Measurements from ENCODE around the gene AGPAT2.

AGPAT2 gene

GRCh38 chr9:136650021-136650420 is 37.2 kb downstream of the AGPAT2 start:
- H3K4me3 ChIP-seq, result no peak overlapping the region
- peaks cover 83 to 100% (median 100%) of the 10 kb centered on the region in 10 experiments for H3K4me1 ChIP-seq
- peak overlapping the region in 7 of 11 experiments; percentile 1 to 64 (median 52); a peak in 9 of 22 replicates for H3K9ac ChIP-seq
- no peaks in the 10 kb centered on the region for H3K36me3 ChIP-seq
- no peak for TF ChIP-seq Cebpa-rat (IDR thresholded peaks at IDR 0.05)
- H3K9me3 ChIP-seq (replicated peaks in 1 of 11), result no peaks in the 10 kb centered on the region
- no peaks in the 10 kb centered on the region for H4K20me1 ChIP-seq
- peak overlapping the region in 8 of 11 experiments; percentile 51 to 73 (median 62); a peak in 16 of 22 replicates for H3K27ac ChIP-seq
- peaks cover 0 to 3% (median 0%) of the 10 kb centered on the region in 11 experiments; a peak in 1 of 22 replicates for H3K27me3 ChIP-seq
- peak overlapping the region; percentile 79 to 100 (median 98) for H3K4me2 ChIP-seq

GRCh38 chr9:136648751-136649150 is 38.5 kb downstream of the AGPAT2 start:
- peaks cover 85 to 100% (median 100%) of the 10 kb centered on the region in 10 experiments for H3K4me1 ChIP-seq
- H3K4me3 ChIP-seq, result peak overlapping the region in 4 of 10 experiments; percentile 6 to 38 (median 10); a peak in 4 of 20 replicates
- peak overlapping the region in 8 of 11 experiments; percentile 28 to 68 (median 46); a peak in 14 of 22 replicates for H3K27ac ChIP-seq
- peaks cover 0 to 6% (median 5%) of the 10 kb centered on the region in 11 experiments; a peak in 13 of 22 replicates for H3K27me3 ChIP-seq
- peak overlapping the region in 8 of 11 experiments; percentile 17 to 46 (median 32); a peak in 10 of 22 replicates for H3K9ac ChIP-seq
- no peaks in the 10 kb centered on the region for H3K36me3 ChIP-seq
- no peaks in the 10 kb centered on the region for H3K9me3 ChIP-seq (replicated peaks in 1 of 11)
- H3K4me2 ChIP-seq, result peak overlapping the region; percentile 79 to 100 (median 98)
- no peaks in the 10 kb centered on the region for H4K20me1 ChIP-seq
- no peak for TF ChIP-seq Cebpa-rat (IDR thresholded peaks at IDR 0.05)

- no peaks in the 10 kb centered on the region for H3K36me3 ChIP-seq
- H3K9ac ChIP-seq, result peak overlapping the region; percentile 74 to 83 (median 79)
Measured at GRCh38 chr9:136646827-136647711, 40.2 kb downstream of the AGPAT2 start.

GRCh38 chr9:136645903-136646754 is 41.1 kb downstream of the AGPAT2 start:
- H3K9me3 ChIP-seq (replicated peaks in 1 of 11), result 0 out of 22 replicates have a peak, but pooled peaks cover 0 to 5% (median 0%) of the 10 kb centered on the region in 11 experiments
- peaks cover 0 to 13% (median 12%) of the 10 kb centered on the region in 11 experiments; a peak in 12 of 22 replicates for H3K27me3 ChIP-seq
- peak overlapping the region; percentile 33 to 68 (median 54) for H3K4me3 ChIP-seq
- peak overlapping the region; percentile 74 to 83 (median 79) for H3K9ac ChIP-seq
- no peak for TF ChIP-seq Cebpa-rat (IDR thresholded peaks at IDR 0.05)
- H3K27ac ChIP-seq, result peak overlapping the region; percentile 71 to 93 (median 88)
- no peaks in the 10 kb centered on the region for H4K20me1 ChIP-seq
- H3K4me2 ChIP-seq, result peak overlapping the region; percentile 91 to 100 (median 98)
- no peaks in the 10 kb centered on the region for H3K36me3 ChIP-seq
- H3K4me1 ChIP-seq, result peaks cover 88 to 99% (median 94%) of the 10 kb centered on the region in 10 experiments

More at GRCh38 chr9:136646827-136647711, 40.2 kb downstream of the AGPAT2 start:
- H3K9me3 ChIP-seq (replicated peaks in 1 of 11), result 0 out of 22 replicates have a peak, but pooled peaks cover 0 to 4% (median 0%) of the 10 kb centered on the region in 11 experiments
- peaks cover 92 to 100% (median 98%) of the 10 kb centered on the region in 10 experiments for H3K4me1 ChIP-seq
- peak overlapping the region; percentile 71 to 93 (median 88) for H3K27ac ChIP-seq
- peak overlapping the region; percentile 33 to 68 (median 54); a peak in 19 of 20 replicates for H3K4me3 ChIP-seq
- H4K20me1 ChIP-seq, result no peaks in the 10 kb centered on the region
- TF ChIP-seq Cebpa-rat (IDR thresholded peaks at IDR 0.05), result no peak
- peak overlapping the region; percentile 91 to 100 (median 98) for H3K4me2 ChIP-seq
- H3K27me3 ChIP-seq, result peaks cover 0 to 13% (median 12%) of the 10 kb centered on the region in 11 experiments; a peak in 12 of 22 replicates

GRCh38 chr9:136645352-136645902 is 41.8 kb downstream of the AGPAT2 start:
- H3K9me3 ChIP-seq (replicated peaks in 1 of 11), result 0 out of 22 replicates have a peak, but pooled peaks cover 0 to 5% (median 0%) of the 10 kb centered on the region in 11 experiments
- peak overlapping the region; percentile 71 to 93 (median 88) for H3K27ac ChIP-seq
- no peak for TF ChIP-seq Cebpa-rat (IDR thresholded peaks at IDR 0.05)
- peaks cover 83 to 99% (median 93%) of the 10 kb centered on the region in 10 experiments for H3K4me1 ChIP-seq
- peaks cover 0 to 13% (median 12%) of the 10 kb centered on the region in 11 experiments; a peak in 12 of 22 replicates for H3K27me3 ChIP-seq
- no peaks in the 10 kb centered on the region for H4K20me1 ChIP-seq
- H3K9ac ChIP-seq, result peak overlapping the region; percentile 74 to 83 (median 79)
- peak overlapping the region; percentile 33 to 68 (median 54); a peak in 17 of 20 replicates for H3K4me3 ChIP-seq
- no peaks in the 10 kb centered on the region for H3K36me3 ChIP-seq
- peak overlapping the region; percentile 91 to 100 (median 98) for H3K4me2 ChIP-seq

- H3K4me1 ChIP-seq, result peaks cover 85 to 99% (median 92%) of the 10 kb centered on the region in 10 experiments
- peak overlapping the region; percentile 33 to 93 (median 88) for H3K27ac ChIP-seq
- TF ChIP-seq Cebpa-rat (IDR thresholded peaks at IDR 0.05), result no peak
- no peaks in the 10 kb centered on the region for H3K36me3 ChIP-seq
- H4K20me1 ChIP-seq, result no peaks in the 10 kb centered on the region
- H3K4me3 ChIP-seq, result peak overlapping the region; percentile 29 to 68 (median 47); a peak in 19 of 20 replicates
- H3K9ac ChIP-seq, result peak overlapping the region; percentile 63 to 83 (median 78)
- H3K4me2 ChIP-seq, result peak overlapping the region; percentile 91 to 100 (median 98)
- peaks cover 0 to 13% (median 12%) of the 10 kb centered on the region in 11 experiments; a peak in 12 of 22 replicates for H3K27me3 ChIP-seq
- H3K9me3 ChIP-seq (replicated peaks in 1 of 11), result 0 out of 22 replicates have a peak, but pooled peaks cover 0 to 5% (median 0%) of the 10 kb centered on the region in 11 experiments
Measured at GRCh38 chr9:136644593-136645351, 42.5 kb downstream of the AGPAT2 start.

GRCh38 chr9:136644343-136644592 is 43.0 kb downstream of the AGPAT2 start:
- peak overlapping the region in 10 of 11 experiments; percentile 55 to 83 (median 78); a peak in 20 of 22 replicates for H3K9ac ChIP-seq
- H3K27ac ChIP-seq, result peak overlapping the region in 5 of 11 experiments; percentile 81 to 93 (median 88); a peak in 11 of 22 replicates
- H3K4me1 ChIP-seq, result peaks cover 82 to 94% (median 87%) of the 10 kb centered on the region in 10 experiments
- H3K4me2 ChIP-seq, result peak overlapping the region; percentile 91 to 100 (median 98)
- H3K36me3 ChIP-seq, result no peaks in the 10 kb centered on the region
- no peaks in the 10 kb centered on the region for H4K20me1 ChIP-seq
- H3K9me3 ChIP-seq (replicated peaks in 1 of 11), result 0 out of 22 replicates have a peak, but pooled peaks cover 0 to 5% (median 0%) of the 10 kb centered on the region in 11 experiments
- peak overlapping the region in 9 of 10 experiments; percentile 38 to 68 (median 48); a peak in 17 of 20 replicates for H3K4me3 ChIP-seq
- no peak for TF ChIP-seq Cebpa-rat (IDR thresholded peaks at IDR 0.05)
- H3K27me3 ChIP-seq, result peaks cover 0 to 13% (median 12%) of the 10 kb centered on the region in 11 experiments; a peak in 12 of 22 replicates

Measured in BLaER1 treated with 17β-estradiol and CSF1 and Interleukin-3, amounts not matched to agents 10 nM and 100 nM (cell line).